ENCODE data around the gene CLDN2.
"Not testable (repeated sequence)": the region's sequence is repeated elsewhere in the genome, so short reads cannot be mapped to it uniquely, and the experiment has no call there.

Gene CLDN2

GRCh38 chrX:106919932-106920452 is at the start of gene CLDN2:
CLDN2 (plus strand) TSS chrX:106920402; CDS start chrX:106928229, 7,827 bp downstream.
- DNase-seq (ENCODE audit: low spot score): no peak

- DNase-seq (ENCODE audit: low spot score): not testable (repeated sequence)
These were observed 47.4 kb upstream of the CLDN2 start for GRCh38 chrX:106872796-106873195.

GRCh38 chrX:106874075-106874474 is 46.1 kb upstream of the CLDN2 start:
- DNase-seq (ENCODE audit: low spot score): peak; percentile 4

- DNase-seq (ENCODE audit: low spot score): no peak
These were observed 45.1 kb upstream of the CLDN2 start for GRCh38 chrX:106875151-106875550.

GRCh38 chrX:106889468-106889867 is 30.7 kb upstream of the CLDN2 start:
- no peak for DNase-seq (ENCODE audit: low spot score)

- DNase-seq (ENCODE audit: low spot score): no peak
These were observed 28.3 kb upstream of the CLDN2 start for GRCh38 chrX:106891762-106892460.

GRCh38 chrX:106894392-106894909 is 25.8 kb upstream of the CLDN2 start:
- DNase-seq (ENCODE audit: low spot score): peak; percentile 18

GRCh38 chrX:106894978-106895452 is 25.2 kb upstream of the CLDN2 start:
- no peak for DNase-seq (ENCODE audit: low spot score)

- no peak for DNase-seq (ENCODE audit: low spot score)
These were observed 22.9 kb upstream of the CLDN2 start for GRCh38 chrX:106897259-106897658.

GRCh38 chrX:106898462-106898861 is 21.7 kb upstream of the CLDN2 start:
- peak; percentile 5 for DNase-seq (ENCODE audit: low spot score)

GRCh38 chrX:106899276-106899675 is 20.9 kb upstream of the CLDN2 start:
- DNase-seq (ENCODE audit: low spot score): no peak

- no peak for DNase-seq (ENCODE audit: low spot score)
These were observed 20.4 kb upstream of the CLDN2 start for GRCh38 chrX:106899841-106900240.

GRCh38 chrX:106901341-106901740 is 18.9 kb upstream of the CLDN2 start:
- DNase-seq (ENCODE audit: low spot score): no peak

- no peak for DNase-seq (ENCODE audit: low spot score)
These were observed 18.4 kb upstream of the CLDN2 start for GRCh38 chrX:106901781-106902219.

GRCh38 chrX:106902684-106903083 is 17.5 kb upstream of the CLDN2 start:
- DNase-seq (ENCODE audit: low spot score): no peak

- no peak for DNase-seq (ENCODE audit: low spot score)
These were observed 16.8 kb upstream of the CLDN2 start, which contains the start of gene RIPPLY1 for GRCh38 chrX:106903291-106903824. RIPPLY1 (minus strand) TSS chrX:106903341; CDS start chrX:106903287, 54 bp downstream.

GRCh38 chrX:106903856-106904528 is 16.2 kb upstream of the CLDN2 start:
- DNase-seq (ENCODE audit: low spot score): no peak

- no peak for DNase-seq (ENCODE audit: low spot score)
These were observed 15.0 kb upstream of the CLDN2 start for GRCh38 chrX:106905064-106905708.

GRCh38 chrX:106906361-106906760 is 13.8 kb upstream of the CLDN2 start:
- no peak for DNase-seq (ENCODE audit: low spot score)

- DNase-seq (ENCODE audit: low spot score): no peak
These were observed 7.3 kb upstream of the CLDN2 start for GRCh38 chrX:106912864-106913263.

- no peak for DNase-seq (ENCODE audit: low spot score)
These were observed 2.2 kb upstream of the CLDN2 start for GRCh38 chrX:106917830-106918500.
